GM23338 (cell line): ENCODE results near the gene ABR. TPM values are rescaled to one million over a fixed set of nuclear protein-coding genes. Genes with fewer than 3 reads are reported as not detected.

Experiments used
- ATAC-seq: fragments of 200-7000 bp; cut with Tn5 transposase; 3 replicates; pipeline ENCODE4 v1.9.1; 2020
- DNase-seq: peaks from one replicate; pipeline ENCODE4 v3.0.0-alpha.2; 2015; ENCODE audit warnings: low spot score
- H2AFZ ChIP-seq: fragments of 200-600 bp; sonication (generic); 2 replicates; pipeline ENCODE4 v1.8.0; 2016; ENCODE audit warnings: antibody characterized with exemption, mild to moderate bottlenecking, moderate library complexity
- H3F3A ChIP-seq: fragments of 200-600 bp; sonication (generic); replicated peaks from 2 replicates; pipeline ENCODE4 v1.8.0; 2017; ENCODE audit warnings: antibody characterized with exemption, mixed run types, low read depth
- H3K27ac ChIP-seq: fragments of 200-600 bp; sonication (generic); 2 replicates; pipeline ENCODE4 v1.6.1; 2016; ENCODE audit warnings: low read depth
- H3K27me3 ChIP-seq: fragments of 200-600 bp; sonication (generic); 2 replicates; pipeline ENCODE4 v1.8.0; 2016; ENCODE audit warnings: mild to moderate bottlenecking, mixed run types, moderate library complexity; ENCODE audit not compliant: insufficient read depth
- H3K36me3 ChIP-seq: fragments of 200-600 bp; sonication (generic); 2 replicates; pipeline ENCODE4 v1.8.0; 2016; ENCODE audit warnings: mild to moderate bottlenecking; ENCODE audit not compliant: insufficient read depth
- H3K4me1 ChIP-seq: fragments of 200-600 bp; sonication (generic); 2 replicates; pipeline ENCODE4 v1.8.0; 2016; ENCODE audit warnings: mild to moderate bottlenecking, moderate library complexity; ENCODE audit not compliant: insufficient read depth
- H3K4me2 ChIP-seq: fragments of 200-600 bp; sonication (generic); 2 replicates; pipeline ENCODE4 v1.7.1; 2017; ENCODE audit warnings: mixed run types
- H3K4me3 ChIP-seq: fragments of 200-600 bp; sonication (generic); 2 replicates; pipeline ENCODE4 v1.6.1; 2016; ENCODE audit warnings: mixed run types
- H3K79me2 ChIP-seq: fragments of 200-600 bp; sonication (generic); replicated peaks from 2 replicates; pipeline ENCODE4 v1.8.0; 2017; ENCODE audit warnings: mild to moderate bottlenecking; ENCODE audit not compliant: insufficient read depth
- H3K9me2 ChIP-seq: fragments of 200-600 bp; sonication (generic); 2 replicates; pipeline ENCODE4 v1.8.0; 2017; ENCODE audit not compliant: insufficient read depth
- H4K20me1 ChIP-seq: fragments of 200-600 bp; sonication (generic); replicated peaks from 2 replicates; pipeline ENCODE4 v1.8.0; 2017; ENCODE audit warnings: mild to moderate bottlenecking; ENCODE audit not compliant: insufficient read depth
- H3K27ac Mint-ChIP-seq: 2 replicates; pipeline ENCODE4 v1.8.0; 2020; ENCODE audit warnings: inconsistent platforms, mild to moderate bottlenecking, moderate library complexity, mixed read lengths
- H3K27me3 Mint-ChIP-seq: 3 replicates; pipeline ENCODE4 v1.8.0; 2022; ENCODE audit warnings: low read depth, mild to moderate bottlenecking, moderate library complexity, mixed read lengths, inconsistent platforms; ENCODE audit not compliant: insufficient read depth, poor library complexity
- H3K36me3 Mint-ChIP-seq: 3 replicates; pipeline ENCODE4 v1.8.0; 2021; ENCODE audit warnings: low read depth, mild to moderate bottlenecking, inconsistent platforms, moderate library complexity, mixed read lengths
- H3K4me1 Mint-ChIP-seq: 3 replicates; pipeline ENCODE4 v1.8.0; 2020; ENCODE audit warnings: mild to moderate bottlenecking, inconsistent platforms, mixed read lengths
- H3K4me3 Mint-ChIP-seq: 3 replicates; pipeline ENCODE4 v1.8.0; 2021; ENCODE audit warnings: moderate library complexity, mild to moderate bottlenecking, inconsistent platforms, mixed read lengths
- H3K9me3 Mint-ChIP-seq: 3 replicates; pipeline ENCODE4 v1.8.0; 2020; ENCODE audit warnings: moderate library complexity, mild to moderate bottlenecking, inconsistent platforms, mixed read lengths
- CREB1 ChIP-seq: fragments of 250-450 bp; sonication (Bioruptor Pico); IDR thresholded peaks from 2 replicates; pipeline ENCODE4 v1.5.0; 2020; ENCODE audit warnings: low read depth, mild to moderate bottlenecking, moderate library complexity
- CTCF ChIP-seq, 2 experiments: fragments of 200-600 bp in 1 of 2; sonication (generic) in 1 of 2; conservative IDR thresholded peaks; 2 replicates each; pipeline versions ENCODE4 v1.5.1 to v1.6.1; 2016 to 2017; ENCODE audit warnings: antibody characterized with exemption in 2 of 2, low read depth in 2 of 2, mild to moderate bottlenecking in 2 of 2, moderate library complexity in 1 of 2
- ETS1 ChIP-seq: IDR thresholded peaks from 2 replicates; pipeline ENCODE4 v1.6.1; 2016; ENCODE audit warnings: antibody characterized with exemption
- EZH2 ChIP-seq: fragments of 200-600 bp; sonication (generic); IDR thresholded peaks from one replicate; pipeline ENCODE4 v1.8.0; 2017; ENCODE audit warnings: antibody characterized with exemption, mild to moderate bottlenecking, low read depth; ENCODE audit not compliant: unreplicated experiment
- EZH2phosphoT487 ChIP-seq: fragments of 200-600 bp; sonication (generic); IDR thresholded peaks from one replicate; pipeline ENCODE4 v1.8.1; 2018; ENCODE audit warnings: antibody characterized with exemption; ENCODE audit not compliant: unreplicated experiment
- JUNB ChIP-seq: IDR thresholded peaks from one replicate; pipeline ENCODE4 v1.6.1; 2016; ENCODE audit warnings: antibody characterized with exemption; ENCODE audit not compliant: unreplicated experiment
- NANOG ChIP-seq: IDR thresholded peaks from 2 replicates; pipeline ENCODE4 v1.6.1; 2016; ENCODE audit warnings: antibody characterized with exemption, borderline replicate concordance
- POLR2AphosphoS5 ChIP-seq: IDR thresholded peaks from 2 replicates; pipeline ENCODE4 v1.6.1; 2016; ENCODE audit warnings: antibody characterized with exemption, low read depth
- STAT1 ChIP-seq: IDR thresholded peaks from one replicate; pipeline ENCODE4 v1.6.1; 2016; ENCODE audit warnings: antibody characterized with exemption; ENCODE audit not compliant: unreplicated experiment
- ZNF114 ChIP-seq: fragments of 250-450 bp; sonication (Bioruptor Pico); IDR thresholded peaks from 2 replicates; pipeline ENCODE4 v1.5.0; 2020; ENCODE audit warnings: mild to moderate bottlenecking, moderate library complexity
- ZNF331 ChIP-seq: fragments of 250-450 bp; sonication (Bioruptor Pico); IDR thresholded peaks from 2 replicates; pipeline ENCODE4 v1.5.0; 2020; ENCODE audit warnings: low read depth, mild to moderate bottlenecking, moderate library complexity
- ZNF462 ChIP-seq: fragments of 250-450 bp; sonication (Bioruptor Pico); IDR thresholded peaks from 2 replicates; pipeline ENCODE4 v1.5.0; 2020; ENCODE audit warnings: mild to moderate bottlenecking, moderate library complexity
- polyA plus RNA-seq: library from polyadenylated mRNA; unstranded; fragments of >200 nt; fragmentation: Nextera tagmentation; extraction: Ambion mirVana; gene quantifications from 2 replicates; pipeline ENCODE4 v1.2.1, GENCODE V29; 2016
- total RNA-seq: library from RNA; depleted of rRNA; stranded (reverse); fragments of >200 nt; shearing (Covaris generic); gene quantifications from 2 replicates; pipeline ENCODE4 v1.2.3, GENCODE V29; 2014

The ABR gene
- total and polyA plus RNA-seq, 2 experiments from 2014 or later = 15.0 to 27.7 TPM

GRCh38 chr17:967122-967521, 212.7 kb downstream of the ABR start:
- Mint-ChIP-seq H3K4me3 (no peak overlapping the region), H3K4me1 (peaks cover 65% of the 10 kb centered on the region), H3K27ac (no peak overlapping the region), H3K9me3 (no peaks in the 10 kb centered on the region), H3K36me3 (peaks cover 16% of the 10 kb centered on the region), H3K27me3 (peaks cover 16% of the 10 kb centered on the region)
- H3K27me3 ChIP-seq = no peaks in the 10 kb centered on the region
- peaks cover 55% of the 10 kb centered on the region for H4K20me1 ChIP-seq
- no peak for ATAC-seq
- no peaks in the 10 kb centered on the region for H3K9me2 ChIP-seq
- no peak overlapping the region for H3K4me3 ChIP-seq
- no peaks in the 10 kb centered on the region for H3K36me3 ChIP-seq
- H2AFZ ChIP-seq = no peak overlapping the region
- no peak overlapping the region for H3K27ac ChIP-seq
- H3F3A ChIP-seq = peaks cover 21% of the 10 kb centered on the region; the same call in 1 of the 2 replicates
- peaks cover 74% of the 10 kb centered on the region for H3K4me1 ChIP-seq
- DNase-seq = no peak
- peaks cover 100% of the 10 kb centered on the region for H3K79me2 ChIP-seq
- H3K4me2 ChIP-seq = no peak overlapping the region
- TF ChIP-seq ETS1 = no peak
- no peak for TF ChIP-seq CTCF (conservative IDR thresholded peaks at IDR 0.05; ENCODE audit: low read depth in 2 of 2)
- no peak for TF ChIP-seq STAT1
- TF ChIP-seq CREB1 (CRISPR knock-in tag) = no peak
- no peak for TF ChIP-seq EZH2

GRCh38 chr17:965311-965989, 214.3 kb downstream of the ABR start:
- H3K4me1 ChIP-seq = peaks cover 69% of the 10 kb centered on the region

More at GRCh38 chr17:965311-965989, 214.3 kb downstream of the ABR start:
- H3K4me3 Mint-ChIP-seq = no peak overlapping the region
- DNase-seq (no peak), ATAC-seq (no peak)
- peaks cover 21% of the 10 kb centered on the region; the same call in 1 of the 2 replicates for H3F3A ChIP-seq
- H3K27me3 ChIP-seq = no peaks in the 10 kb centered on the region
- H3K9me2 ChIP-seq = no peaks in the 10 kb centered on the region
- peak overlapping the region; percentile 65 for H3K27ac ChIP-seq
- H3K4me1 Mint-ChIP-seq = peaks cover 65% of the 10 kb centered on the region
- H3K79me2 ChIP-seq = peaks cover 100% of the 10 kb centered on the region
- H3K27ac Mint-ChIP-seq = no peak overlapping the region
- H4K20me1 ChIP-seq = peaks cover 40% of the 10 kb centered on the region
- no peak for TF ChIP-seq ZNF331 (CRISPR knock-in tag)
- no peak for TF ChIP-seq STAT1
- no peak for TF ChIP-seq ZNF114
- no peak for TF ChIP-seq POLR2AphosphoS5
- no peak for TF ChIP-seq ZNF462 (CRISPR knock-in tag)
- no peak for TF ChIP-seq CREB1 (CRISPR knock-in tag)
- no peak for TF ChIP-seq JUNB
- no peak for TF ChIP-seq NANOG
- TF ChIP-seq EZH2phosphoT487 = no peak
- no peak for TF ChIP-seq EZH2
- peaks cover 16% of the 10 kb centered on the region for H3K36me3 Mint-ChIP-seq
- peaks cover 16% of the 10 kb centered on the region for H3K27me3 Mint-ChIP-seq
- no peak overlapping the region; the same call in 1 of the 2 replicates for H3K4me3 ChIP-seq
- H2AFZ ChIP-seq = no peak overlapping the region
- no peaks in the 10 kb centered on the region for H3K36me3 ChIP-seq
- peak overlapping the region; percentile 69 for H3K4me2 ChIP-seq
- H3K9me3 Mint-ChIP-seq = no peaks in the 10 kb centered on the region
